ENCODE measurements around the gene TMEM59.
"Not testable (repeated sequence)": the region's sequence is repeated elsewhere in the genome, so short reads cannot be mapped to it uniquely, and the experiment has no call there.

Gene TMEM59

GRCh38 chr1:54011316-54012007 lies 41.5 kb downstream of the TMEM59 start:
- DNase-seq, result no peak

- DNase-seq, result no peak
Measured at GRCh38 chr1:54010415-54011117, 42.4 kb downstream of the TMEM59 start.

GRCh38 chr1:54009406-54009805 lies 43.6 kb downstream of the TMEM59 start:
- DNase-seq, result no peak

GRCh38 chr1:54008876-54009275 lies 44.1 kb downstream of the TMEM59 start:
- no peak for DNase-seq

- no peak for DNase-seq
Measured at GRCh38 chr1:54007613-54008012, 45.4 kb downstream of the TMEM59 start.

- no peak for DNase-seq
Measured at GRCh38 chr1:54006508-54006907, 46.5 kb downstream of the TMEM59 start.

GRCh38 chr1:54004481-54005049 lies 48.4 kb downstream of the TMEM59 start:
- DNase-seq, result no peak

- not testable (repeated sequence) for DNase-seq
Measured at GRCh38 chr1:54003750-54004480, 49.1 kb downstream of the TMEM59 start.

- DNase-seq, result no peak
Measured at GRCh38 chr1:54003249-54003646, 49.8 kb downstream of the TMEM59 start.

GRCh38 chr1:54002544-54003248 lies 50.3 kb downstream of the TMEM59 start:
- DNase-seq, result no peak

- DNase-seq, result no peak
Measured at GRCh38 chr1:54001591-54001990, 51.4 kb downstream of the TMEM59 start.

GRCh38 chr1:53999920-54000319 lies 53.1 kb downstream of the TMEM59 start:
- no peak for DNase-seq

GRCh38 chr1:53998223-53998622 lies 54.8 kb downstream of the TMEM59 start:
- no peak for DNase-seq

- DNase-seq, result no peak
Measured at GRCh38 chr1:53995683-53996082, 57.3 kb downstream of the TMEM59 start.

- not testable (repeated sequence) for DNase-seq
Measured at GRCh38 chr1:53994516-53994915, 58.5 kb downstream of the TMEM59 start.

GRCh38 chr1:53992085-53992874 lies 60.7 kb downstream of the TMEM59 start:
- no peak for DNase-seq

GRCh38 chr1:53987880-53988279 lies 65.1 kb downstream of the TMEM59 start:
- no peak for DNase-seq

- DNase-seq, result no peak
Measured at GRCh38 chr1:53986458-53986857, 66.5 kb downstream of the TMEM59 start.

GRCh38 chr1:53984726-53985125 lies 68.3 kb downstream of the TMEM59 start:
- DNase-seq, result no peak

GRCh38 chr1:53982763-53983104 lies 70.3 kb downstream of the TMEM59 start:
- DNase-seq, result no peak

- no peak for DNase-seq
Measured at GRCh38 chr1:53982034-53982762, 70.8 kb downstream of the TMEM59 start.
